Measurements from ENCODE around the gene REG1B.

DNA sequence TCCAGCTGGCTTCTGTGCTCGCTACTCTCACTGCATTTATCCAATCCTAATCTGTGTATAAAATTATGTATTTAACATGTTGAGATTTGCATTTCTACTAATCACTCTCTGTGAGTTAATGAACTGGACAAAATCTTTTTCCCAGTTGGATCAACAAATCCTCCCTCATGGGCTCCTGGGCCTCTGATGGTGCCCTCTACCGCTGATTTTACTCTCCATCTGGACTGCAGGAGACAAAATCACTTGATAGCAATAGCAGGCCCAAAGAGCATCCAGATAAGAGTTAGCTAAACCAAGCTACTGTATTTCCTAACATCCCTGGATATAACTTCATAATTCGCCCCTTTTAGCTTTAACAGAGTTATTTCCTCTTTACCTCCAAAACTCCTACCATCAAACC, 47.8 kb downstream of the REG1B start:
- TF ChIP-seq POLR2A (IDR thresholded peaks at IDR 0.05) (no peak), POLR2AphosphoS5 (IDR thresholded peaks at IDR 0.05) (no peak), EP300 (IDR thresholded peaks at IDR 0.05) (no peak)
- TF ChIP-seq, protein P1, sequence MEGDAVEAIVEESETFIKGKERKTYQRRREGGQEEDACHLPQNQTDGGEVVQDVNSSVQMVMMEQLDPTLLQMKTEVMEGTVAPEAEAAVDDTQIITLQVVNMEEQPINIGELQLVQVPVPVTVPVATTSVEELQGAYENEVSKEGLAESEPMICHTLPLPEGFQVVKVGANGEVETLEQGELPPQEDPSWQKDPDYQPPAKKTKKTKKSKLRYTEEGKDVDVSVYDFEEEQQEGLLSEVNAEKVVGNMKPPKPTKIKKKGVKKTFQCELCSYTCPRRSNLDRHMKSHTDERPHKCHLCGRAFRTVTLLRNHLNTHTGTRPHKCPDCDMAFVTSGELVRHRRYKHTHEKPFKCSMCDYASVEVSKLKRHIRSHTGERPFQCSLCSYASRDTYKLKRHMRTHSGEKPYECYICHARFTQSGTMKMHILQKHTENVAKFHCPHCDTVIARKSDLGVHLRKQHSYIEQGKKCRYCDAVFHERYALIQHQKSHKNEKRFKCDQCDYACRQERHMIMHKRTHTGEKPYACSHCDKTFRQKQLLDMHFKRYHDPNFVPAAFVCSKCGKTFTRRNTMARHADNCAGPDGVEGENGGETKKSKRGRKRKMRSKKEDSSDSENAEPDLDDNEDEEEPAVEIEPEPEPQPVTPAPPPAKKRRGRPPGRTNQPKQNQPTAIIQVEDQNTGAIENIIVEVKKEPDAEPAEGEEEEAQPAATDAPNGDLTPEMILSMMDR (IDR thresholded peaks at IDR 0.05), result no peak
